Trophoblast cell (in vitro differentiated cells and primary cell): Measurements from ENCODE around the gene TBC1D7.

Experiments used
- DNase-seq, 2 donors: peaks; one replicate each; pipeline ENCODE4 v3.0.0-alpha.2; 2016
- H2AFZ ChIP-seq: 2 replicates; pipeline ENCODE4 v1.6.1; 2013; ENCODE audit warnings: low read length, moderate library complexity, mild to moderate bottlenecking; ENCODE audit not compliant: insufficient read depth, poor library complexity
- H2AK5ac ChIP-seq: 2 replicates; pipeline ENCODE4 v1.6.1; 2013; ENCODE audit warnings: mild to moderate bottlenecking, low read length
- H2BK120ac ChIP-seq: 2 replicates; pipeline ENCODE4 v1.6.1; 2013; ENCODE audit warnings: low read length, mild to moderate bottlenecking, moderate library complexity; ENCODE audit not compliant: insufficient read depth, poor library complexity
- H2BK12ac ChIP-seq: 2 replicates; pipeline ENCODE4 v1.6.1; 2013; ENCODE audit warnings: mild to moderate bottlenecking, low read length, moderate library complexity
- H2BK5ac ChIP-seq: 2 replicates; pipeline ENCODE4 v1.6.1; 2013; ENCODE audit warnings: low read length, low read depth, moderate library complexity, mild to moderate bottlenecking; ENCODE audit not compliant: poor library complexity
- H3K14ac ChIP-seq: 2 replicates; pipeline ENCODE4 v1.6.1; 2013; ENCODE audit warnings: mild to moderate bottlenecking, low read length
- H3K18ac ChIP-seq: 2 replicates; pipeline ENCODE4 v1.6.1; 2013; ENCODE audit warnings: mild to moderate bottlenecking, low read length
- H3K23ac ChIP-seq: 2 replicates; pipeline ENCODE4 v1.6.1; 2013; ENCODE audit warnings: low read length
- H3K27ac ChIP-seq: 2 replicates; pipeline ENCODE4 v1.5.1; 2013; ENCODE audit warnings: low read depth, mild to moderate bottlenecking, inconsistent platforms, low read length, moderate library complexity
- H3K27me3 ChIP-seq: 2 replicates; pipeline ENCODE4 v1.6.1; 2013; ENCODE audit warnings: inconsistent platforms, mild to moderate bottlenecking, low read length, moderate library complexity; ENCODE audit not compliant: insufficient read depth
- H3K36me3 ChIP-seq, 2 experiments: 1 replicate in 1 of 2; 2 replicates in 1 of 2; pipeline ENCODE4 v1.6.1; 2013; ENCODE audit warnings: low read length in 2 of 2, mild to moderate bottlenecking in 2 of 2, moderate library complexity in 1 of 2; ENCODE audit not compliant: insufficient read depth in 2 of 2, control insufficient read depth in 1 of 2
- H3K4ac ChIP-seq: 2 replicates; pipeline ENCODE4 v1.6.1; 2013; ENCODE audit warnings: low read depth, mild to moderate bottlenecking, low read length, moderate library complexity
- H3K4me1 ChIP-seq, 2 experiments: 1 replicate in 1 of 2; 2 replicates in 1 of 2; pipeline ENCODE4 v1.6.1; 2013; ENCODE audit warnings: low read length in 2 of 2, mild to moderate bottlenecking in 2 of 2, moderate library complexity in 1 of 2; ENCODE audit not compliant: insufficient read depth in 2 of 2, control insufficient read depth in 1 of 2
- H3K4me2 ChIP-seq: 2 replicates; pipeline ENCODE4 v1.6.1; 2013; ENCODE audit warnings: inconsistent platforms, mild to moderate bottlenecking, low read length, moderate library complexity
- H3K4me3 ChIP-seq: 2 replicates; pipeline ENCODE4 v1.5.1; 2013; ENCODE audit warnings: mild to moderate bottlenecking, low read depth, low read length, inconsistent platforms
- H3K79me1 ChIP-seq: one replicate; pipeline ENCODE4 v1.6.1; 2013; ENCODE audit warnings: low read length
- H3K79me2 ChIP-seq: 2 replicates; pipeline ENCODE4 v1.6.1; 2013; ENCODE audit warnings: low read length, mild to moderate bottlenecking; ENCODE audit not compliant: control insufficient read depth, insufficient read depth, poor library complexity
- H3K9ac ChIP-seq: 2 replicates; pipeline ENCODE4 v1.6.1; 2013; ENCODE audit warnings: mild to moderate bottlenecking, low read length
- H3K9me3 ChIP-seq: 2 replicates; pipeline ENCODE4 v1.6.1; 2013; ENCODE audit warnings: low read depth, mild to moderate bottlenecking, control low read depth, inconsistent platforms, low read length; ENCODE audit not compliant: insufficient read depth
- H4K12ac ChIP-seq: 2 replicates; pipeline ENCODE4 v1.6.1; 2013; ENCODE audit warnings: low read depth, mild to moderate bottlenecking, low read length, moderate library complexity
- H4K8ac ChIP-seq: 2 replicates; pipeline ENCODE4 v1.6.1; 2013; ENCODE audit warnings: low read depth, mild to moderate bottlenecking, low read length, moderate library complexity
- H4K91ac ChIP-seq: one replicate; pipeline ENCODE4 v1.6.1; 2013; ENCODE audit warnings: low read depth, mild to moderate bottlenecking, low read length, moderate library complexity
- WGBS: extraction: QIAGEN DNeasy Blood & Tissue Kit; methylation state at CpG from one replicate; pipeline ENCODE4 v1.1.7; 2013; ENCODE audit warnings: missing lambda C conversion rate; ENCODE audit not compliant: insufficient read length, insufficient coverage; ENCODE audit errors: extremely low coverage; 5-methylcytosine and 5-hydroxymethylcytosine counted together

TBC1D7 gene

GRCh38 chr6:13300643-13301590, 27.4 kb downstream of the TBC1D7 start:
- no peak overlapping the region for H4K12ac ChIP-seq
- no peak overlapping the region for H2BK120ac ChIP-seq
- H3K18ac ChIP-seq: no peak overlapping the region
- no peak overlapping the region for H2AFZ ChIP-seq
- no peaks in the 10 kb centered on the region for H3K79me1 ChIP-seq
- H3K9me3 ChIP-seq: no peaks in the 10 kb centered on the region
- WGBS: no CpG with 5 or more reads among the region's 9 CpGs
- no peak overlapping the region for H3K4ac ChIP-seq
- H4K91ac ChIP-seq: no peak overlapping the region
- H4K8ac ChIP-seq: no peak overlapping the region
- H2AK5ac ChIP-seq: no peak overlapping the region
- H3K27ac ChIP-seq: no peak overlapping the region
- H3K23ac ChIP-seq: no peak overlapping the region
- no peak overlapping the region for H3K9ac ChIP-seq
- H3K4me2 ChIP-seq: no peak overlapping the region
- DNase-seq: no peak
- H3K4me3 ChIP-seq: no peak overlapping the region
- no peak overlapping the region for H3K14ac ChIP-seq
- no peak overlapping the region for H2BK5ac ChIP-seq
- H2BK12ac ChIP-seq: no peak overlapping the region
- H3K27me3 ChIP-seq: no peaks in the 10 kb centered on the region
- H3K36me3 ChIP-seq: peaks cover 33 to 52% of the 10 kb centered on the region in 2 experiments
- peaks cover 0 to 7% of the 10 kb centered on the region in 2 experiments for H3K4me1 ChIP-seq
- H3K79me2 ChIP-seq: no peaks in the 10 kb centered on the region

GRCh38 chr6:13299918-13300317, 28.4 kb downstream of the TBC1D7 start:
- no peak overlapping the region for H3K23ac ChIP-seq
- H3K18ac ChIP-seq: no peak overlapping the region
- H3K4ac ChIP-seq: no peak overlapping the region
- no peak overlapping the region for H2BK5ac ChIP-seq
- no peak overlapping the region for H4K8ac ChIP-seq
- WGBS: no CpG with 5 or more reads among the region's 6 CpGs
- H4K91ac ChIP-seq: no peak overlapping the region
- no peaks in the 10 kb centered on the region for H3K79me1 ChIP-seq
- no peaks in the 10 kb centered on the region for H3K79me2 ChIP-seq
- no peaks in the 10 kb centered on the region for H3K9me3 ChIP-seq
- no peak overlapping the region for H3K14ac ChIP-seq
- no peak overlapping the region for H4K12ac ChIP-seq
- H2BK120ac ChIP-seq: no peak overlapping the region
- H3K27me3 ChIP-seq: no peaks in the 10 kb centered on the region
- no peak overlapping the region for H2AFZ ChIP-seq
- peaks cover 0 to 7% of the 10 kb centered on the region in 2 experiments for H3K4me1 ChIP-seq
- H3K36me3 ChIP-seq: peaks cover 34 to 53% of the 10 kb centered on the region in 2 experiments
- no peak overlapping the region for H2AK5ac ChIP-seq
- no peak overlapping the region for H3K9ac ChIP-seq
- no peak overlapping the region for H3K27ac ChIP-seq
- H3K4me2 ChIP-seq: no peak overlapping the region
- H3K4me3 ChIP-seq: no peak overlapping the region
- no peak overlapping the region for H2BK12ac ChIP-seq
- no peak for DNase-seq

- H3K4me3 ChIP-seq: no peak overlapping the region
- H3K9me3 ChIP-seq: no peaks in the 10 kb centered on the region
- no peak for DNase-seq
- no peak overlapping the region for H2AK5ac ChIP-seq
- H3K18ac ChIP-seq: no peak overlapping the region
- no peaks in the 10 kb centered on the region for H3K79me1 ChIP-seq
- no CpG with 5 or more reads among the region's 11 CpGs for WGBS
- H3K4me2 ChIP-seq: no peak overlapping the region
- H3K79me2 ChIP-seq: no peaks in the 10 kb centered on the region
- H3K23ac ChIP-seq: no peak overlapping the region
- no peak overlapping the region for H3K27ac ChIP-seq
- H2BK5ac ChIP-seq: no peak overlapping the region
- H3K14ac ChIP-seq: no peak overlapping the region
- no peak overlapping the region for H4K8ac ChIP-seq
- H3K27me3 ChIP-seq: no peaks in the 10 kb centered on the region
- H3K36me3 ChIP-seq: peaks cover 38 to 56% of the 10 kb centered on the region in 2 experiments
- H4K12ac ChIP-seq: no peak overlapping the region
- no peak overlapping the region for H3K9ac ChIP-seq
- H4K91ac ChIP-seq: no peak overlapping the region
- no peak overlapping the region for H2AFZ ChIP-seq
- H3K4me1 ChIP-seq: peaks cover 0 to 7% of the 10 kb centered on the region in 2 experiments
- no peak overlapping the region for H2BK12ac ChIP-seq
- no peak overlapping the region for H2BK120ac ChIP-seq
- H3K4ac ChIP-seq: no peak overlapping the region
Measured at GRCh38 chr6:13299403-13299821, 28.9 kb downstream of the TBC1D7 start.

- H3K79me1 ChIP-seq: no peaks in the 10 kb centered on the region
- peaks cover 43 to 59% of the 10 kb centered on the region in 2 experiments for H3K36me3 ChIP-seq
- H3K79me2 ChIP-seq: no peaks in the 10 kb centered on the region
- no peak overlapping the region for H2BK5ac ChIP-seq
- no peak overlapping the region for H2AFZ ChIP-seq
- no peaks in the 10 kb centered on the region for H3K27me3 ChIP-seq
- H3K14ac ChIP-seq: no peak overlapping the region
- H3K4me1 ChIP-seq: peaks cover 0 to 7% of the 10 kb centered on the region in 2 experiments
- no peaks in the 10 kb centered on the region for H3K9me3 ChIP-seq
- H3K18ac ChIP-seq: no peak overlapping the region
- no CpG with 5 or more reads among the region's 3 CpGs for WGBS
- no peak overlapping the region for H2BK120ac ChIP-seq
- no peak overlapping the region for H2AK5ac ChIP-seq
- H3K4me3 ChIP-seq: no peak overlapping the region
- H3K23ac ChIP-seq: no peak overlapping the region
- H4K12ac ChIP-seq: no peak overlapping the region
- H4K8ac ChIP-seq: no peak overlapping the region
- no peak overlapping the region for H3K9ac ChIP-seq
- DNase-seq: no peak
- H3K4ac ChIP-seq: no peak overlapping the region
- H4K91ac ChIP-seq: no peak overlapping the region
- no peak overlapping the region for H3K27ac ChIP-seq
- no peak overlapping the region for H3K4me2 ChIP-seq
- no peak overlapping the region for H2BK12ac ChIP-seq
Measured at GRCh38 chr6:13298446-13298845, 29.9 kb downstream of the TBC1D7 start.
